ENCODE measurements around the gene BHMT.

BHMT gene

DNA sequence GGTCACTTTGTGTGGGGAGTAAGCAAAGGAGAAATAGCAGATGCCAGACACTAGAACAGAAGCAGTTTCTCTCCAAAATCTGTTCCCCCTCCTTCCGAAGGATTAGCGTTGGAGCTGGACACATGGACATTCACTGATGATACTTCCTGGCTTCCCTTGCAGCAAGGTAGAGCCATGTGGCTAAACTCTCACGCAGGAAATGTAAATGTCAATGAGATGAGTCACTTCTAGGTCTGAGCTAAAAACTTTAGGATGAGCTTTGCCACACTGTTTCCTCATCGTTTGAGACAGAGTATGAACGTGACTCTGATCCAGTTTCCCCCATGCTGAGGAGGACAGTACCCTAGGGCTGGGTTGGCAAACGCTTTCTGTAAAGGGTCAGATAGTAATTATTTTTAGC is 37.0 kb upstream of the BHMT start:
- Histone ChIP-seq H3K4me1 (no peaks in the 10 kb centered on the region), H3K4me3 (ENCODE audit: low read depth, low read length) (no peak overlapping the region), H3K36me3 (ENCODE audit: control insufficient read depth, insufficient read depth, low read length) (no peaks in the 10 kb centered on the region), H3K27me3 (ENCODE audit: control insufficient read depth, insufficient read depth, low read length) (no peaks in the 10 kb centered on the region), H3K9me3 (ENCODE audit: control insufficient read depth, low read length) (no peaks in the 10 kb centered on the region), H3K4me2 (ENCODE audit: low read length) (no peak overlapping the region), H3K9ac (no peak overlapping the region), H2AFZ (no peak overlapping the region), H3K79me2 (no peaks in the 10 kb centered on the region), H3K27ac (no peak overlapping the region)
- TF ChIP-seq, protein P1, sequence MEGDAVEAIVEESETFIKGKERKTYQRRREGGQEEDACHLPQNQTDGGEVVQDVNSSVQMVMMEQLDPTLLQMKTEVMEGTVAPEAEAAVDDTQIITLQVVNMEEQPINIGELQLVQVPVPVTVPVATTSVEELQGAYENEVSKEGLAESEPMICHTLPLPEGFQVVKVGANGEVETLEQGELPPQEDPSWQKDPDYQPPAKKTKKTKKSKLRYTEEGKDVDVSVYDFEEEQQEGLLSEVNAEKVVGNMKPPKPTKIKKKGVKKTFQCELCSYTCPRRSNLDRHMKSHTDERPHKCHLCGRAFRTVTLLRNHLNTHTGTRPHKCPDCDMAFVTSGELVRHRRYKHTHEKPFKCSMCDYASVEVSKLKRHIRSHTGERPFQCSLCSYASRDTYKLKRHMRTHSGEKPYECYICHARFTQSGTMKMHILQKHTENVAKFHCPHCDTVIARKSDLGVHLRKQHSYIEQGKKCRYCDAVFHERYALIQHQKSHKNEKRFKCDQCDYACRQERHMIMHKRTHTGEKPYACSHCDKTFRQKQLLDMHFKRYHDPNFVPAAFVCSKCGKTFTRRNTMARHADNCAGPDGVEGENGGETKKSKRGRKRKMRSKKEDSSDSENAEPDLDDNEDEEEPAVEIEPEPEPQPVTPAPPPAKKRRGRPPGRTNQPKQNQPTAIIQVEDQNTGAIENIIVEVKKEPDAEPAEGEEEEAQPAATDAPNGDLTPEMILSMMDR (IDR thresholded peaks at IDR 0.05), result no peak

DNA sequence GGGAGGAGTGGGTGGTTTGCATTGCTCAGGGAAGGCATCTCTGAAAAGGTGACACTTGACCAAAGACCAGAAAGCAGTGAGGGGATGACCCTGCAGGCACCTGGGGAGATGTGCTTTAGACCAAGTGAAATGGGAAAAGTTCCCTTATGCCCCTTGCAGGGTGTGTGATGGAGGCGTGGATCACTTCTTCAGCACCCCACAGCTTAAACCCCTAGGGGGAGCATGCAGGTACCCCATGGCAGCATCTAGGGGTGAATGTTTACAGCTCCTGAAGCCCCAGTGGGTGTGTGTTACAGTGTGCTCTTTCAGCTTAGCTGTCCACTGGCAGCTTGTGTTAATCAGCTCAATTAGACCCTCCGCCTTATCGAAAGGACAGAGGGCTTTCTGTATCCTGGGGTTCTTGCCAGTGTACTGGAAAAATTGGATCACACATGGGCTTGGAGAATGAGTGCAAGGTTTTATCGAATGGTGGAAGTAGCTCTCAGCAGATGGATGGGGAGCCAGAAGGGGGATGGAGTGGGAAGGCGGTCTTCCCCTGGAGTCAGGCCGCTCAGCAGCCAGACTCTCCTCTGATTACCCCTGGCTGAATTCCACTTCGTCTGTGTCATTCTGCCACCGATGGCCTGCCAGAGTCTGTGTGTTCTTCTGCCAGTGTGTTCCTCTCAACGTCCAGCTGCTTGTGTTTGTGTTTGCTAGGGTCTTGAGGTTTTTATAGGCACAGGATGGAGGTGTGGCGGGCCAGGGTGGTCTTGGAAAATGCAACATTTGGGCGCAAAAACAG is 35.8 kb upstream of the BHMT start:
- Histone ChIP-seq H3K79me2 (no peaks in the 10 kb centered on the region), H3K4me1 (no peaks in the 10 kb centered on the region), H3K9me3 (ENCODE audit: control insufficient read depth, low read length) (no peaks in the 10 kb centered on the region), H3K4me3 (ENCODE audit: low read depth, low read length) (no peak overlapping the region), H3K36me3 (ENCODE audit: control insufficient read depth, insufficient read depth, low read length) (no peaks in the 10 kb centered on the region), H3K27me3 (ENCODE audit: control insufficient read depth, insufficient read depth, low read length) (no peaks in the 10 kb centered on the region), H3K27ac (no peak overlapping the region), H3K9ac (no peak overlapping the region), H2AFZ (no peak overlapping the region), H3K4me2 (ENCODE audit: low read length) (no peak overlapping the region)
- TF ChIP-seq, protein P1 (IDR thresholded peaks at IDR 0.05), result no peak

DNA sequence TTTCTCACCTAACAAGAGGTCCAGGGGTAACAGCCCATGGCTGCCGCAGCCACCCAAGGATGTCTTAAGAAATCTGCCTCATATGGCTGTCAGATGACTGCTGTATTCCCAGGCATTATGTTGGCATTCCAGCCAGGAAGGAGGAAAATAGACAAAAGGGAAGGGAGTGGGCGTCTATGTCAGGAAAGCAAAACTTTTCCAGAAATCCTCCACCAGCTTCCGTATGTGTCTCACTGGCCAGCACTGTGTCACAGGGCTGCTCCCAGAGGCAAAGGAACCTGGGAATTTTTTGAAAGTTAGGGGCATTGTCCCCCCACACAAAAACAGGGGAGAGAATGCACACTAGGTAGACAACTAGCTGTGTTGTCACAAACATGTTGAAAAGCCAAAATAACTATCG is 34.8 kb upstream of the BHMT start:
- no peak overlapping the region for H3K27ac ChIP-seq
- no peaks in the 10 kb centered on the region for H3K9me3 ChIP-seq (ENCODE audit: control insufficient read depth, low read length)
- no peak overlapping the region for H3K4me3 ChIP-seq (ENCODE audit: low read depth, low read length)

DNA sequence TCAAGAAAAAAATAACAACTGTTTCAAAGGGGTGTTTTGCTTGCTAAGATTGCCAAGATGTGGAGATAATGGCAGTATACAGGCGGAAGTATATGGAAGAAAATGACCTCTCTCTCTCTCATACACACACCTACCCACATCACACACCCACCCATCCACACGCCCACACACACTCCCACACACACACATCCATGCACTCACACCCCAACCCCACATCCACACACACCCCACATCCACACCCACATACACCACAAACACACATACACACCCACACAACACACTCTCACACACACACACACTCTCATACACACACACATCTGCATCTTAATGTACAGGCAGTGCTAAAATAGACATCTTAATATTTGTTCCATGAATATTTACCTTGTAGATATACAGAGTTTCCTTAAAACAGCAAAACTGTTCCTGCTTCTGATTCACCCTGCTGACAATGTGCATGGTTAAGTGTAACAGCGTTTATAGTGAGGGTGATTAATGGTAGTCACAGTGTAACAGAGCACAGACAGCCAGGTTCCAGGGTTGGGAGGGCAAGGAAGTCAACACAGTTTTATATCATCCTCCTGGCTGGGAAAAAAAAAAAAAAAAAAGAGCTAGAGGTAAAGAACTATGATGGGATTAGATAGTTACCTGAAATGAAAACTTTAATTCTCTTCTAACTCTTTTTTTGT is 33.8 kb upstream of the BHMT start:
- TF ChIP-seq, protein P1 (IDR thresholded peaks at IDR 0.05), result no peak
- no peak overlapping the region for H3K4me3 ChIP-seq (ENCODE audit: low read depth, low read length)
- H3K4me1 ChIP-seq, result no peaks in the 10 kb centered on the region
- no peak overlapping the region for H3K27ac ChIP-seq
- no peaks in the 10 kb centered on the region for H3K27me3 ChIP-seq (ENCODE audit: control insufficient read depth, insufficient read depth, low read length)
- H3K9me3 ChIP-seq (ENCODE audit: control insufficient read depth, low read length), result no peaks in the 10 kb centered on the region
- no peaks in the 10 kb centered on the region for H3K36me3 ChIP-seq (ENCODE audit: control insufficient read depth, insufficient read depth, low read length)
- no peak overlapping the region for H3K9ac ChIP-seq
- no peak overlapping the region for H3K4me2 ChIP-seq (ENCODE audit: low read length)
- no peak overlapping the region for H2AFZ ChIP-seq
- H3K79me2 ChIP-seq, result no peaks in the 10 kb centered on the region

More for the DNA sequence above, 34.8 kb upstream of the BHMT start:
- H3K4me2 ChIP-seq (ENCODE audit: low read length), result no peak overlapping the region
- no peak overlapping the region for H3K9ac ChIP-seq
- TF ChIP-seq, protein P1 (IDR thresholded peaks at IDR 0.05), result no peak
- H3K36me3 ChIP-seq (ENCODE audit: control insufficient read depth, insufficient read depth, low read length), result no peaks in the 10 kb centered on the region
- no peaks in the 10 kb centered on the region for H3K4me1 ChIP-seq
- no peaks in the 10 kb centered on the region for H3K79me2 ChIP-seq
- no peaks in the 10 kb centered on the region for H3K27me3 ChIP-seq (ENCODE audit: control insufficient read depth, insufficient read depth, low read length)
- H2AFZ ChIP-seq, result no peak overlapping the region

All from parathyroid adenoma (tissue), 2 donors.